SU-DHL-6 (cell line): ENCODE data around the gene MCU.

Source experiments
- H2AFZ ChIP-seq: fragments of 200-600 bp; sonication (generic); 2 replicates; pipeline ENCODE4 v1.6.1; 2014; ENCODE audit warnings: low read depth, mild to moderate bottlenecking, moderate library complexity, mixed read lengths, antibody characterized with exemption, low read length; ENCODE audit not compliant: severe bottlenecking
- H3F3A ChIP-seq: fragments of 200-600 bp; shearing (Covaris generic); 2 replicates; pipeline ENCODE4 v1.6.0; 2016; ENCODE audit warnings: antibody characterized with exemption, mild to moderate bottlenecking; ENCODE audit not compliant: insufficient read depth
- H3K27ac ChIP-seq: fragments of 200-600 bp; sonication (generic); 2 replicates; pipeline ENCODE4 v1.5.1; 2016; ENCODE audit warnings: low read depth, mild to moderate bottlenecking, low read length, moderate library complexity, mixed read lengths
- H3K27me3 ChIP-seq: fragments of 200-600 bp; sonication (generic), shearing (Covaris generic); 2 replicates; pipeline ENCODE4 v1.6.0; 2014; ENCODE audit warnings: mild to moderate bottlenecking, low read length
- H3K36me3 ChIP-seq: fragments of 200-600 bp; sonication (generic); 2 replicates; pipeline ENCODE4 v1.6.1; 2014; ENCODE audit warnings: mild to moderate bottlenecking, low read length, mixed read lengths
- H3K4me2 ChIP-seq: fragments of 300-600, 200-600 bp; shearing (Covaris generic), sonication (generic); 2 replicates; pipeline ENCODE4 v1.6.0; 2014; ENCODE audit warnings: low read length, low read depth, mild to moderate bottlenecking; ENCODE audit not compliant: poor library complexity, severe bottlenecking
- H3K4me3 ChIP-seq: fragments of 200-600 bp; sonication (generic); 2 replicates; pipeline ENCODE4 v1.5.1; 2014; ENCODE audit warnings: antibody characterized with exemption, low read length, mild to moderate bottlenecking, mixed read lengths; ENCODE audit not compliant: insufficient read depth, poor library complexity, severe bottlenecking
- H3K79me2 ChIP-seq: fragments of 200-600 bp; sonication (generic); 2 replicates; pipeline ENCODE4 v1.6.1; 2014; ENCODE audit warnings: mild to moderate bottlenecking, low read length, moderate library complexity; ENCODE audit not compliant: insufficient read depth
- H3K9ac ChIP-seq: fragments of 200-600 bp; sonication (generic); 2 replicates; pipeline ENCODE4 v1.7.0; 2014; ENCODE audit warnings: mild to moderate bottlenecking, low read length
- H3K9me2 ChIP-seq: fragments of 200-600 bp; sonication (generic); replicated peaks from 2 replicates; pipeline ENCODE4 v1.6.1; 2014; ENCODE audit warnings: low read length; ENCODE audit not compliant: insufficient read depth
- H3K9me3 ChIP-seq: fragments of 200-600 bp; sonication (generic); 2 replicates; pipeline ENCODE4 v1.6.1; 2014; ENCODE audit warnings: low read length, mixed read lengths; ENCODE audit not compliant: insufficient read depth
- H4K20me1 ChIP-seq: fragments of 200-600 bp; sonication (generic); 2 replicates; pipeline ENCODE4 v1.6.1; 2014; ENCODE audit warnings: low read depth, mild to moderate bottlenecking, antibody characterized with exemption, low read length, moderate library complexity, mixed read lengths
- EZH2phosphoT487 ChIP-seq: fragments of 200-600 bp; sonication (generic), shearing (Covaris generic); conservative IDR thresholded peaks from 2 replicates; pipeline ENCODE4 v1.6.1; 2018; ENCODE audit warnings: mild to moderate bottlenecking, antibody characterized with exemption, low read length, moderate library complexity, mixed read lengths
- TF ChIP-seq, protein P1 (sequence below): fragments of 200-600 bp; sonication (generic); IDR thresholded peaks from one replicate; pipeline ENCODE4 v1.5.1; 2017; ENCODE audit warnings: antibody characterized with exemption, mild to moderate bottlenecking, low read length, moderate library complexity; ENCODE audit not compliant: insufficient read depth, poor library complexity, severe bottlenecking

The MCU gene

DNA sequence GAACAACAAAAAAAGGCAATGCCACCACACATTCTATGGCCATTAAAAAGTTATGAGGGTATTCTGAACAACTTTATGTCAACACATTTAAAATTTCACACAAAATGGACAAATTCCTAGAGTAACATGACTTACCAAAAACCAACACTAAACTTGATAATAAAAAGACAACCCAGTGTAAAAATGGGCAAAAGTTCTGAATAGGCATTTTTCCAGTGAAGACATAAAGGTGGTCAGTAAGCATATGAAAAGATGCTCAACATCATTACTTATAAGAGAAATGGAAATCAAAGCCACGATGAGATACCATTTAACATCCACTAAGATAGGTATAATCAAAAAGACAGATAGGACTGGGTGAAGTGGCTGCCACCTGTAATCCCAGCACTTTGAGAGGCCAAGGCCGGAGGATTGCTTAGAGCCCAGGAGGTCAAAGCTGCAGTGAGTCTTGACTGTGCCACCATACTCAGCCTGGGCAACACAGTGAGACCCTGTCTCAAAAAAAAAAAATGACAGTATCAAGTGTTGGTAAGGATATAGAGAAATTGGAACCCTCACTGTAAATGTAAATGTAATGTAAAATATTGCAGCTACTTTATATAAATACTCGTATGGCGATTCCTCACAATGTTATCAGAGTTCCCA is 130.5 kb downstream of the MCU start:
- Histone ChIP-seq H3K9me2 (no peaks in the 10 kb centered on the region), H3K27me3 (no peaks in the 10 kb centered on the region), H3K27ac (no peak overlapping the region), H2AFZ (no peak overlapping the region), H3K4me3 (no peak overlapping the region), H3K9ac (no peak overlapping the region), H3K79me2 (no peaks in the 10 kb centered on the region), H3K9me3 (no peaks in the 10 kb centered on the region), H3F3A (no peaks in the 10 kb centered on the region), H3K4me2 (no peak overlapping the region), H3K36me3 (no peaks in the 10 kb centered on the region), H4K20me1 (0 out of 2 replicates have a peak, but pooled peaks cover 9% of the 10 kb centered on the region)
- TF ChIP-seq EZH2phosphoT487: no peak
- TF ChIP-seq, protein P1, sequence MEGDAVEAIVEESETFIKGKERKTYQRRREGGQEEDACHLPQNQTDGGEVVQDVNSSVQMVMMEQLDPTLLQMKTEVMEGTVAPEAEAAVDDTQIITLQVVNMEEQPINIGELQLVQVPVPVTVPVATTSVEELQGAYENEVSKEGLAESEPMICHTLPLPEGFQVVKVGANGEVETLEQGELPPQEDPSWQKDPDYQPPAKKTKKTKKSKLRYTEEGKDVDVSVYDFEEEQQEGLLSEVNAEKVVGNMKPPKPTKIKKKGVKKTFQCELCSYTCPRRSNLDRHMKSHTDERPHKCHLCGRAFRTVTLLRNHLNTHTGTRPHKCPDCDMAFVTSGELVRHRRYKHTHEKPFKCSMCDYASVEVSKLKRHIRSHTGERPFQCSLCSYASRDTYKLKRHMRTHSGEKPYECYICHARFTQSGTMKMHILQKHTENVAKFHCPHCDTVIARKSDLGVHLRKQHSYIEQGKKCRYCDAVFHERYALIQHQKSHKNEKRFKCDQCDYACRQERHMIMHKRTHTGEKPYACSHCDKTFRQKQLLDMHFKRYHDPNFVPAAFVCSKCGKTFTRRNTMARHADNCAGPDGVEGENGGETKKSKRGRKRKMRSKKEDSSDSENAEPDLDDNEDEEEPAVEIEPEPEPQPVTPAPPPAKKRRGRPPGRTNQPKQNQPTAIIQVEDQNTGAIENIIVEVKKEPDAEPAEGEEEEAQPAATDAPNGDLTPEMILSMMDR: no peak

DNA sequence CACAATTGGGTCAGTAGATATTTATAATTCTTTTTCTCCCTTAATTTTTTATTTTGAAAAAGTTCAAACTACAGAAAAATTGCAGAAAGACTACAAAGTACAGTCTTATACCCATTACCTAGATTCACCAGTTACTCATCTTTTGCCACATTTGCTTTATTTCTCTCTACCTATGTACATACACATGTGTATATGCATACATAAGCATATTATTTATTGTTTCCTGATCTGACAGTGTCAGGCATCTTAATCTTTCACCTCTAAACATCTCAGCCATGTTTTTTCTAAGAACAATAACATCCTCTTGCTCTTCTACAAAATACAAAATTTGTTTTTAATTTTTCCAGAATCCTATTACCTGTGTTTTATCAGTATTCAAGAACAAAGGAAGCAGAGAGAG is 133.2 kb downstream of the MCU start:
- Histone ChIP-seq H3K79me2 (no peaks in the 10 kb centered on the region), H3K36me3 (no peaks in the 10 kb centered on the region), H3K9me2 (no peaks in the 10 kb centered on the region), H3K27me3 (no peaks in the 10 kb centered on the region), H3K4me3 (no peak overlapping the region), H3K9me3 (no peaks in the 10 kb centered on the region), H3F3A (no peaks in the 10 kb centered on the region), H3K27ac (no peak overlapping the region), H3K9ac (no peak overlapping the region), H2AFZ (no peak overlapping the region), H3K4me2 (no peak overlapping the region), H4K20me1 (0 out of 2 replicates have a peak, but pooled peaks cover 6% of the 10 kb centered on the region)
- TF ChIP-seq, protein P1: no peak
- no peak for TF ChIP-seq EZH2phosphoT487

DNA sequence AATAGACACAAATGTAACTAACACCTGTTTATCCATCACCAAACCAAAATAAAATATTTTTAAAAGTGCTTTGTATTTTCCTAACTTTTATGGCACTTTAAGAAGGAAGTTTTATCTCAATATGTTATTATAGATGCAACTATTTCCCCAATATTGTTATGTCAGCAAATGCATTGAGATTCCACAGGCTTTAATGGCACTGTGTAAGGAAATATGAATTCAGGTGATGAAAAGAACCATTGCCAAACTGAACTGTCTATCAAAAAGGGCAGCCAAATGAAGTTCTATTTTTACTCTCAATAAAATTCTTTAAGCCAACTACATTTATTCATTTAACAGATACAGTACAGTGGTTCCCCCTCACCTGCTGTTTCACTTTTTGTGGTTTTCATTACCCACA is 134.4 kb downstream of the MCU start:
- H3K4me2 ChIP-seq: no peak overlapping the region
- H2AFZ ChIP-seq: no peak overlapping the region
- H4K20me1 ChIP-seq: 0 out of 2 replicates have a peak, but pooled peaks cover 6% of the 10 kb centered on the region
- TF ChIP-seq, protein P1: no peak
- no peak for TF ChIP-seq EZH2phosphoT487
- H3K4me3 ChIP-seq: no peak overlapping the region
- H3K36me3 ChIP-seq: no peaks in the 10 kb centered on the region
- H3K27me3 ChIP-seq: no peaks in the 10 kb centered on the region
- H3K9me3 ChIP-seq: no peaks in the 10 kb centered on the region
- H3F3A ChIP-seq: no peaks in the 10 kb centered on the region
- H3K79me2 ChIP-seq: no peaks in the 10 kb centered on the region
- no peak overlapping the region for H3K9ac ChIP-seq
- no peaks in the 10 kb centered on the region for H3K9me2 ChIP-seq
- H3K27ac ChIP-seq: no peak overlapping the region
